Aortic smooth muscle cell (primary cell): ENCODE results near the gene GLDC. TPM values are rescaled to one million over a fixed set of nuclear protein-coding genes. Genes with fewer than 3 reads are reported as not detected.

Source experiments
- total RNA-seq: library from RNA; depleted of rRNA; stranded (reverse); fragments of >200 nt; gene quantifications from 2 replicates; pipeline ENCODE4 v1.2.3, GENCODE V29; 2014

Gene GLDC
- total RNA-seq: 3.3 and 5.5 TPM in 2 replicates

DNA sequence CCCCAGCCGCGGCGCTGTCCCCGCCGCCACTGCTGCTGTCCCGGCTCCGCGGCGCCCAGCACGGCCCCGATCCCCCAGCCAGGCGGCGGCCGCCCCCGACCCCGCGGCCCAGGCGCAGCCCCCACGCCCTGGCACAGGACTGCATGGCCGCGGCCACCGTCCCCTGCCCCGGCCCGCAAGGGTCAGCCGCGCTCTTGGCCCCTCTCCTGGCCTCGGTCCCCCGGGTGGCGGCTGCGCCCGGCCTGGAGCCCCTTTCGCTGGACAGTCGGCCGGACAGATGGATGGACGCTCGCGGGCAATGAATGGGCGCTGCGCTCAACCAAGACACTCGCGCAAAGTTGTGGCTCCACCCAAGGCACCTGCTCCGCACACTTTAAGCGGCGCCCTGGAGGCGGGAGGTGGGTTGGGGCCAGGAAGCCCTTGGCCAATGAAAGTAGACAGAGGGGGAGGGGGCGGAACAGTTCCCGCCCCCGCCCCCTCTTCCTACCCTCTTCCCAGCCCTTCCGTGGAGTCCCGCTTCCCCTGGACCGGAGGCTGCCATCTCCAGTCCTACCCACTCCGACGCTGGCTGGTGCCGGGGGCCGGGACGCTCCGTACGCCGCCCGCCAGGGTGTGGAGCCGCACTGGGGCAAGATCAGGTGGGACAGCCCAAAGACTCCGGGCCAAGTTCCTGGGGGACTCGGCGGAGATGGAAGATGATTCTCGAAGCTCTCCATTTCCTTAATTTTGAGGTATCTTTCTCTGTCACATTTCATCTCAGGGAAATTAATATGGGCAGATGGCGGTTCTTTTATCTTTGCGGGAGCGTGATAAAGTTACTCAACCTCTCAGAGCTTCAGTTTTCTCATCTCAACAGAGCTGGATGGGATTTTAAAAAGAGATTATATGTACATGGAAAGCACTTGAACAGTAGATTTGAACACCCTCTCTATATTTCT lies at the start of gene GLDC:
TSS of gene GLDC (minus strand) at position 375 of the 938 bp plus-strand sequence. CDS start at position 145, 230 bp downstream.

Other genes with a start within 250 kb of the GLDC start
- 129 and 178 TPM in 2 replicates for gene UHRF2, start 232.5 kb downstream of the GLDC start, total RNA-seq
- gene KDM4C, start 112.2 kb upstream of the GLDC start, total RNA-seq: 30.3 and 33.3 TPM in 2 replicates